Parathyroid adenoma (tissue), 2 donors: ENCODE data around the gene DLGAP4.

Source experiments
- H2AFZ ChIP-seq: fragments of 300-600 bp; sonication (generic); one replicate; pipeline ENCODE4 v1.7.0; 2017; ENCODE audit warnings: antibody characterized with exemption, mild to moderate bottlenecking
- H3K27ac ChIP-seq: fragments of 300-600 bp; sonication (generic); one replicate; pipeline ENCODE4 v1.7.0; 2017
- H3K27me3 ChIP-seq: fragments of 300-600 bp; sonication (generic); one replicate; pipeline ENCODE4 v1.7.0; 2017; ENCODE audit warnings: low read length; ENCODE audit not compliant: control insufficient read depth, insufficient read depth
- H3K36me3 ChIP-seq: fragments of 300-600 bp; sonication (generic); one replicate; pipeline ENCODE4 v1.7.0; 2017; ENCODE audit warnings: low read length; ENCODE audit not compliant: control insufficient read depth, insufficient read depth
- H3K4me1 ChIP-seq: fragments of 300-600 bp; sonication (generic); one replicate; pipeline ENCODE4 v1.7.0; 2017; ENCODE audit warnings: control low read depth
- H3K4me2 ChIP-seq: fragments of 300-600 bp; sonication (generic); one replicate; pipeline ENCODE4 v1.7.0; 2017; ENCODE audit warnings: low read length
- H3K4me3 ChIP-seq: fragments of 300-600 bp; sonication (generic); one replicate; pipeline ENCODE4 v1.7.0; 2017; ENCODE audit warnings: low read depth, low read length
- H3K79me2 ChIP-seq: fragments of 300-600 bp; sonication (generic); one replicate; pipeline ENCODE4 v1.7.0; 2017; ENCODE audit warnings: control low read depth
- H3K9ac ChIP-seq: fragments of 300-600 bp; sonication (generic); one replicate; pipeline ENCODE4 v1.7.0; 2017; ENCODE audit warnings: mild to moderate bottlenecking
- H3K9me3 ChIP-seq: fragments of 300-600 bp; sonication (generic); one replicate; pipeline ENCODE4 v1.7.0; 2017; ENCODE audit warnings: low read length; ENCODE audit not compliant: control insufficient read depth
- CTCF ChIP-seq: fragments of 300-600 bp; sonication (generic); IDR thresholded peaks from one replicate; pipeline ENCODE4 v1.7.0; 2017; ENCODE audit warnings: antibody characterized with exemption, mild to moderate bottlenecking
- donor health status: primary hyperparathyroidism.

The DLGAP4 gene

DNA sequence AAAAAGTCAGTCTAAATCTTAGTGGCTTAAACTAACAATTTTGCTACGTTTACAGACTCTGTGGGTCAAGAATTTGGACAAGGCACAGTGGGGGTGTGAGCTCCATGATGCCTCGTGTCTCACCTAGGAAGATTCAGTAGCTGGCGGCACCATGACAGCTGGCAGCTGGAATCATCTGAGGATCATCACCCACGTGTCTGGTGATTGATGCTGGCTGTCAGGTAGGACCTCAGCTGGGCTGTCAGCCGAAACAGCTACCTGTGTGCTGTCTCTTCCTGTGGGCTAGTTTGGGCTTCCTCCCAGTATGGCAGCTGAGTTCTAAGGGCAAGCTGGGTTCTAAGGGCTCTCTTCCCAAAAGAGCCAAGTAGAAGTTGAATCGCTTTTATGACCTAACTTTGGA, 26.4 kb upstream of the DLGAP4 start:
- Histone ChIP-seq H3K27me3 (no peaks in the 10 kb centered on the region), H3K4me2 (no peak overlapping the region), H3K9me3 (no peaks in the 10 kb centered on the region)

DNA sequence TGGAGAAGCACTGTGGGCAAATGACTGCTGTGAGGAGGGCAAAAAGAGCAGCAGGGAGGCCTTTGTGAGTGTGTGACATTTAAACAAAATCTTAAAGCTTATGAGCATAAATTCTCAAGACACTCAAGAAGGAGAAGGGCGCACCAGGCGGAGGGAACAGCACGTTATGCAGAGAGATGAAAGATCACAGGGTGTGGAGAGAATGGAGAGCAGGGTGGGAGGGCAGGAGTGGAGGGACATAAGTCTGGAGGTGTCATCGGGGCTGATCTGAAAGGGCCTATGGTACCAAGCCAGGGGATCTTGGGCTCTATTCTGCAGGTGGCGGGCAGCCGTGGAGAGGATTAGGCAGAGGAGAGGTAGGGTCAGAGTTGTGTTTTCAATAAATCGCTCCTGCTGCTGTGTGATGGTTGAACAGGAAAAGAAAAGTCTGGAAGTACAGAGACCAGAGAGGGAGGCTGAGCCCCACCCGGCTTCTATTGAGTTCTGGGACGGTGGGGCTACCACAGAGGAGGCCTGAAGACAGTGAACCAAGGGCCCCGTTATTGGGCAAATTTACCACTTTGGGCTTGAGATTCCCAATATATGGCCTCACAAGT, 24.3 kb upstream of the DLGAP4 start:
- Histone ChIP-seq H3K9me3 (no peaks in the 10 kb centered on the region), H2AFZ (no peak overlapping the region), H3K27me3 (no peaks in the 10 kb centered on the region), H3K9ac (no peak overlapping the region), H3K4me1 (no peaks in the 10 kb centered on the region), H3K4me3 (no peak overlapping the region), H3K27ac (no peak overlapping the region), H3K36me3 (no peaks in the 10 kb centered on the region), H3K79me2 (no peaks in the 10 kb centered on the region), H3K4me2 (no peak overlapping the region)
- no peak for TF ChIP-seq CTCF

More for the DNA sequence above, 26.4 kb upstream of the DLGAP4 start:
- Histone ChIP-seq H3K27ac (no peak overlapping the region), H3K4me1 (no peaks in the 10 kb centered on the region), H3K79me2 (no peaks in the 10 kb centered on the region), H3K9ac (no peak overlapping the region), H3K36me3 (no peaks in the 10 kb centered on the region), H2AFZ (no peak overlapping the region), H3K4me3 (no peak overlapping the region)
- no peak for TF ChIP-seq CTCF

GRCh38 chr20:36284751-36285150, 21.4 kb upstream of the DLGAP4 start:
- H3K79me2 ChIP-seq: no peaks in the 10 kb centered on the region
- H3K9me3 ChIP-seq: no peaks in the 10 kb centered on the region
- H3K27ac ChIP-seq: no peak overlapping the region
- H3K9ac ChIP-seq: no peak overlapping the region
- H3K36me3 ChIP-seq: no peaks in the 10 kb centered on the region
- H2AFZ ChIP-seq: no peak overlapping the region
- H3K27me3 ChIP-seq: no peaks in the 10 kb centered on the region
- no peaks in the 10 kb centered on the region for H3K4me1 ChIP-seq
- TF ChIP-seq CTCF: no peak
- no peak overlapping the region for H3K4me2 ChIP-seq
- H3K4me3 ChIP-seq: no peak overlapping the region

- no peaks in the 10 kb centered on the region for H3K36me3 ChIP-seq
- no peaks in the 10 kb centered on the region for H3K79me2 ChIP-seq
- TF ChIP-seq CTCF: no peak
- H3K4me2 ChIP-seq: no peak overlapping the region
- no peaks in the 10 kb centered on the region for H3K9me3 ChIP-seq
- H3K27me3 ChIP-seq: no peaks in the 10 kb centered on the region
- H3K4me3 ChIP-seq: no peak overlapping the region
- no peak overlapping the region for H2AFZ ChIP-seq
- H3K9ac ChIP-seq: no peak overlapping the region
- no peaks in the 10 kb centered on the region for H3K4me1 ChIP-seq
- H3K27ac ChIP-seq: no peak overlapping the region
Measured at GRCh38 chr20:36285746-36286447, 20.2 kb upstream of the DLGAP4 start.

DNA sequence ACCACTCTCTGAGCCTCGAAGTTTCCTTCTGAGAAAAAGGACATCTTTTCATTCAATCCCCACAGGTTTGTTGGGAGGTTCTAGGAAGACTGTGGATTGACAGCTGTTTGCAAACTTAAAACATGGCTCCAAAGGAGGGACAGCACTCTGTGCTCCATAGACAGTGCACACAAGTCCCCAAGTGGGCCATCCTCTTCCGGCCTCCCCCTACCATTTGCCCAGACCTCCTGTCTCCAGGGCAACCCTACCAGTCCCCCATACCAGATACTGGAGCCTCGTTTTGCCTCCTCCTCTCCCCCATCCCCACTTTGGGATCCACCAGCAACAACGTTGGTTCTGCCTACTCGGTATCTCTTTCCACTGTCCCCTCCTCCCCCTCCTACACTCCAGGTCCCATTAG, 8.5 kb upstream of the DLGAP4 start:
- Histone ChIP-seq H3K79me2 (no peaks in the 10 kb centered on the region), H3K4me3 (no peak overlapping the region), H2AFZ (no peak overlapping the region)

More for the DNA sequence above, 8.5 kb upstream of the DLGAP4 start:
- H3K4me2 ChIP-seq: no peak overlapping the region
- no peaks in the 10 kb centered on the region for H3K9me3 ChIP-seq
- no peak for TF ChIP-seq CTCF
- no peaks in the 10 kb centered on the region for H3K27me3 ChIP-seq
- H3K27ac ChIP-seq: no peak overlapping the region
- H3K36me3 ChIP-seq: no peaks in the 10 kb centered on the region
- no peaks in the 10 kb centered on the region for H3K4me1 ChIP-seq
- H3K9ac ChIP-seq: no peak overlapping the region
